AG10803 (cell line): ENCODE measurements around the gene CHST2.
A peak's percentile ranks its signal among the peaks of the same experiment; 100 is the strongest.
"Not testable (repeated sequence)": the region's sequence is repeated elsewhere in the genome, so short reads cannot be mapped to it uniquely, and the experiment has no call there.

ENCODE experiments used
- DNase-seq: peaks from one replicate; pipeline ENCODE4 v3.0.0; 2010; ENCODE audit warnings: low read depth
- H3K4me3 ChIP-seq: 2 replicates; pipeline ENCODE4 v1.5.1; 2011; ENCODE audit warnings: mild to moderate bottlenecking, low read length, control low read depth
- CTCF ChIP-seq: conservative IDR thresholded peaks from 2 replicates; pipeline ENCODE4 v1.5.1; 2011; ENCODE audit warnings: mild to moderate bottlenecking, low read length, control low read depth, inconsistent platforms

CHST2 gene

GRCh38 chr3:143160437-143160836 is 40.9 kb downstream of the CHST2 start:
- no peak for DNase-seq
- no peak for TF ChIP-seq CTCF
- H3K4me3 ChIP-seq = no peak overlapping the region

DNA sequence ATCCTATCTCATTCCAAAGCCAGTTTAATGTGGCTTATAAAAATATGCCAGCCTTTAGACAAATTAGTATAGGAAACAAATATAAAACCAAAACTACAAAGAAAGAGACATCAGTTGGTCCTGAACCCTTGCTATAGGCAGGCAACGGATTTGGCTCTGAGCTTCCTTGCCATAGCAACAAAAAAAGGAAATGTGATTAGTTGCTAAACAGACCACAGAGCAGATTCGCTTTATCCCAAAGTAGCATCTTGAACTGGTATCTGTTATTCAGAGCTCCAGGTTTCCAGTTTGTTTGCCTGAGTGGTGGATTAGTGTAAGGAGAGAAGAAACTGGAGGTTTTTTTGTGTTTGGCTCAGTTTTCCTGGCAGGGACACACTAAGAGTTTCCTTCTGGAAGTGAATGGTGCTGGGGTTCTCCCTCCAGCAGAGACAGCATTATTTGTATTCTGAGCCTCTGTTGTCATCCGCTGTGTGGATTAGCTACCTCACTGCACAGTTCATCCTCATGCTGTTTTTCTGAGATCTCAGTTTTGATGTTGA is 44.1 kb downstream of the CHST2 start:
- no peak overlapping the region for H3K4me3 ChIP-seq
- DNase-seq = no peak
- TF ChIP-seq CTCF = no peak

- no peak overlapping the region for H3K4me3 ChIP-seq
- TF ChIP-seq CTCF = no peak
- no peak for DNase-seq
Measured at GRCh38 chr3:143165211-143165610, 45.6 kb downstream of the CHST2 start.

- not testable (repeated sequence) for H3K4me3 ChIP-seq
- DNase-seq = peak; percentile 30
Measured at GRCh38 chr3:143165612-143166285, 46.2 kb downstream of the CHST2 start.

DNA sequence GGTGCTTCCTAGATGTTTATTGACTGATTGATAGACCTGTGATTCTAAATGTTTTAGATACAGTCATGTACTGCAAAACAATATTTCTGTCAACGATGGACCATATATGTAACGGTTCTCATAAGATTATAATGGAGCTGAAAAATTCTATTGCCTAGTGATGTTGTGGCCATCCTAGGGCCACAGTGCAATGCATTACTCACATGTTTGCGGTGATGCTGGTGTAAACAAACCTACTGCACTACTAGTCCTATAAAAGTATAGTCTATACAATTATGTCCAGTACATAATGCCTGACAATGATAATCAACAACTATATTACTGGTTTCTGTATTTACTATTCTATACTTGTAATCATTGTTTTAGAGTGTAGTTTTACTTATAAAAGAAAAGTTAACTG is 46.8 kb downstream of the CHST2 start:
- no peak for DNase-seq
- TF ChIP-seq CTCF = no peak
- no peak overlapping the region for H3K4me3 ChIP-seq

- no peak overlapping the region for H3K4me3 ChIP-seq
- no peak for DNase-seq
- no peak for TF ChIP-seq CTCF
Measured at GRCh38 chr3:143167969-143168854, 48.6 kb downstream of the CHST2 start.

DNA sequence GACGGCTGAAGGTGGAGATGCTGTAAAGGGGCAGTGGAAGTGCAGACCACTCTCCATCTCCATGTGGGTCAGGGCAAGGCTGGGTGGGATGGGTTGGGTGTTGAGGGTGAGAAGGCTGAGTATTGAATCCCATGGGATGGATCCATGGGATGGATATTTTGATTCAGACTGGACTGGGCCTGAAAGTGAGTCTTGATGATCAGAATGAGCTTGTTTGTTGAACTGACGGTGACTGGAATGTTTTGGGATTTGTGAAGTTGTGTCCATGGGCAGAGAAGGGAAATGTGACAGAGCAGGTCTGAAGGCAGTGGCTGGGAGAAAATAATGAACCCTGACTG is 49.3 kb downstream of the CHST2 start:
- no peak overlapping the region for H3K4me3 ChIP-seq
- TF ChIP-seq CTCF = no peak
- no peak for DNase-seq
